Fibroblast of villous mesenchyme (primary cell): ENCODE measurements around the gene COA6. TPM values are rescaled to one million over a fixed set of nuclear protein-coding genes. Genes with fewer than 3 reads are reported as not detected.
"Not testable (repeated sequence)": the region's sequence is repeated elsewhere in the genome, so short reads cannot be mapped to it uniquely, and the experiment has no call there.

Experiments used
- DNase-seq: peaks from one replicate; pipeline ENCODE4 v3.0.0-alpha.2; 2010; ENCODE audit warnings: low read depth
- H3K4me3 ChIP-seq: 2 replicates; pipeline ENCODE4 v1.5.1; 2011; ENCODE audit warnings: low read depth, mild to moderate bottlenecking, low read length
- total RNA-seq: library from RNA; depleted of rRNA; stranded (reverse); fragments of >200 nt; gene quantifications from 2 replicates; pipeline ENCODE4 v1.2.3, GENCODE V29; 2012
- TF ChIP-seq, protein P1 (sequence below): IDR thresholded peaks from 2 replicates; pipeline ENCODE4 v1.5.1; 2012; ENCODE audit warnings: low read depth, mild to moderate bottlenecking, low read length; ENCODE audit not compliant: insufficient read depth

Gene COA6
- total RNA-seq, 1 donor, result 22.0 TPM

DNA sequence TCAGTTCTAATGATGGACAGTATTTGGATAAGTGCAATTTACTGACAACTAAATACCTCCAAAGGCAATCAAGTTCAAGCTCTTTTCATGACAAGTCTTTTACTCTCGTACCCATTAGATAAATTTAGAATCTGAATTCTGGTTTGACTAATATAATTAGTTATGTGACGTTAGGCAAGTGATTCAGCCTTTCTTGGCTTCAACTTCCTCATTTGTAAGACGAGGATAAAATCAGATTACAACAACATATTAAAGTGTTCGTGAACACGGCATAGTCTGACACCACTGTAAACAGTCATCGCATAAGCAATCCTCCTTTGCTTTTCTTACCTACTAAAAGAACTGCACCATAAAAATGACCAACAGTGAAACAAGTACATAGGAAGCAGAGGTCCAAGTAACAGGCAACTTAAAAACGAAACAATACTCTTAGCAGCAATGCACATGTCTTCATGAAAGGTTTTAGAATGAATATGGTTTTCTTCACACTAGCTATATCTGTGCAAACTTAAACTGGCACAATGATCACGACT, 25.7 kb downstream of the COA6 start:
- peak; percentile 34 for DNase-seq
- H3K4me3 ChIP-seq, result no peak overlapping the region
- TF ChIP-seq, protein P1, sequence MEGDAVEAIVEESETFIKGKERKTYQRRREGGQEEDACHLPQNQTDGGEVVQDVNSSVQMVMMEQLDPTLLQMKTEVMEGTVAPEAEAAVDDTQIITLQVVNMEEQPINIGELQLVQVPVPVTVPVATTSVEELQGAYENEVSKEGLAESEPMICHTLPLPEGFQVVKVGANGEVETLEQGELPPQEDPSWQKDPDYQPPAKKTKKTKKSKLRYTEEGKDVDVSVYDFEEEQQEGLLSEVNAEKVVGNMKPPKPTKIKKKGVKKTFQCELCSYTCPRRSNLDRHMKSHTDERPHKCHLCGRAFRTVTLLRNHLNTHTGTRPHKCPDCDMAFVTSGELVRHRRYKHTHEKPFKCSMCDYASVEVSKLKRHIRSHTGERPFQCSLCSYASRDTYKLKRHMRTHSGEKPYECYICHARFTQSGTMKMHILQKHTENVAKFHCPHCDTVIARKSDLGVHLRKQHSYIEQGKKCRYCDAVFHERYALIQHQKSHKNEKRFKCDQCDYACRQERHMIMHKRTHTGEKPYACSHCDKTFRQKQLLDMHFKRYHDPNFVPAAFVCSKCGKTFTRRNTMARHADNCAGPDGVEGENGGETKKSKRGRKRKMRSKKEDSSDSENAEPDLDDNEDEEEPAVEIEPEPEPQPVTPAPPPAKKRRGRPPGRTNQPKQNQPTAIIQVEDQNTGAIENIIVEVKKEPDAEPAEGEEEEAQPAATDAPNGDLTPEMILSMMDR, result no peak

DNA sequence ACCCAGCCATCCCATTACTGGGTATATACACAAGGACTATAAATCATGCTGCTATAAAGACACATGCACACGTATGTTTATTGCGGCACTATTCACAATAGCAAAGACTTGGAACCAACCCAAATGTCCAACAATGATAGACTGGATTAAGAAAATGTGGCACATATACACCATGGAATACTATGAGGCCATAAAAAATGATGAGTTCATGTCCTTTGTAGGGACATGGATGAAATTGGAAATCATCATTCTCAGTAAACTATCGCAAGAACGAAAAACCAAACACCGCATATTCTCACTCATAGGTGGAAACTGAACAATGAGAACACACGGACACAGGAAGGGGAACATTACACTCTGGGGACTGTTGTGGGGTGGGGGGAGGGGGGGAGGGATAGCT, 26.3 kb downstream of the COA6 start:
- DNase-seq, H3K4me3 ChIP-seq: not testable (repeated sequence)

DNA sequence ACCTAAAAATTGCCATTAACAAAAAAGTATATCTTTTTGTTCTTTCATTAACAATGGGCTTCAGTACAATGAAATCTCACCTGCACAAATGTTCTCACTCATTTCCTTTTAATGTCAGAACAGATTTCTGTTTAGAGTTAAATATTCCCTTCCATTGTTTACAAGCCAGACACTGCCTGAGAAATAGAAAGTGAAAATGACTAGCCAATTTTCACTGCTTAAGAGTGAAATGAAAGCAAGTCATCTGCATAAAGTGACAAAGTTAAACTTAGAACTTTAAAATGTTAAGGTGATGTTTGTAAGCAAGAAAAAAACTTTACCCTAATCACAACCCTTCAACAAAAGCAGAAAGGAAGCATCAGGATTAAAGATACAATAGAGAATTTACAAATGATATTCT, 27.5 kb downstream of the COA6 start:
- H3K4me3 ChIP-seq, result no peak overlapping the region
- DNase-seq, result peak; percentile 48
- TF ChIP-seq, protein P1, result no peak

DNA sequence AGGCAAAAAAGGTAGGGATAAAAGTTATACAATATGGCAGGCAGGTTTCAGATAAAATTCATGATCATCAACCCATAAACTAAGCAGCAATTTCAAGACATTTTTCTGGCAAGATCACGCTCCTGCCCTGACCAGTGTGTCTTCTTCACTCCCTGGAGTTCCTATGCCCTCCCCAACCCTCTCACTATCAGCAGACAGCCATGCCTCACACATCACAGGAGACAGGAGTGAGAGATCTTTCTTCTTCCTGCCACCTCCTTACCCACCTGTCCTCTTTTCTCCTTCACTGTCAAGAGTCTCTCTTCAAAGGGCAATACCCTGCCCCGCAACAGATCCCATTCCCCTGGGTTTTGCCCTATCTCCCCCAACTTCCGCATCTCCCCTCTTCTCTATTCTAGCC, 28.4 kb downstream of the COA6 start:
- H3K4me3 ChIP-seq, result no peak overlapping the region
- DNase-seq, result no peak
- TF ChIP-seq, protein P1, result no peak

DNA sequence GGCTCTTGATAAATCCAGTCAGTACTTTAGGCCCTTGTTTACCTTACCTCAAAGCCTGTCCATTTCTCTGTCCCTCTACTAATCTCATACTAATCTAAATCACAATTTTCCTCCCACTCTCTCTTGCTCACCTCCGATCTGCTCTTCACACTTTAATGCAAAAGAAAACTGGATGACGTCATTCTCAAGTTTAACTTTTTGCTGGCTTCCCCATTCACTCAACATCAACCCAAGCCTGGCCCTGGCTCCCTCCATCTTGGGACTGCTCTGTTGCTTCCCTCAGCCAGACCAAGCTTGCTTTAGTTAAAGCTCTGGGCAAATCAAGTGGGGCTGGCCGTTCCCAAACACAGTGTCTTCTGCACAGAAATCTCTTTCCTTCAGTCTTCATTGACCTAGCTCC, 29.7 kb downstream of the COA6 start:
- H3K4me3 ChIP-seq, result no peak overlapping the region
- no peak for DNase-seq
- TF ChIP-seq, protein P1, result no peak

DNA sequence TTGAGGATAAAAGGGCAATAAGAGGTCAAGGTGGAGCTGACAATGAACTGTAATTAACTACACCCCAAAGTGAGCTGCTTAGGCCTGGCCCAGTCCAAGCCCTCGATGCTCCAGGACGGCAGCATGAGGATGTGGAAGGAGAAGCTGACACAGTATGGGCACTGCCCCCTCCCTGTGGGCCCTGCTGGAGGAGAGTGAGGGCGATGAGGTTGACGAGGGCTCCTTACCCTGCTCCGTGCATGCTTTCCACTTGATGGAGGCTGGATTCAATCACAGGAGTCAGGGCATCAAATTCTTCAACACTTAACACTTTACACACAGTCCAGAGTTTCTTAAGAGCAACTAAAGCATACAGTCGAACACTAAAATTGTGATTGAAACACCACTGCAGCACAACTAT, 32.4 kb downstream of the COA6 start:
- TF ChIP-seq, protein P1, result no peak
- no peak for DNase-seq

DNA sequence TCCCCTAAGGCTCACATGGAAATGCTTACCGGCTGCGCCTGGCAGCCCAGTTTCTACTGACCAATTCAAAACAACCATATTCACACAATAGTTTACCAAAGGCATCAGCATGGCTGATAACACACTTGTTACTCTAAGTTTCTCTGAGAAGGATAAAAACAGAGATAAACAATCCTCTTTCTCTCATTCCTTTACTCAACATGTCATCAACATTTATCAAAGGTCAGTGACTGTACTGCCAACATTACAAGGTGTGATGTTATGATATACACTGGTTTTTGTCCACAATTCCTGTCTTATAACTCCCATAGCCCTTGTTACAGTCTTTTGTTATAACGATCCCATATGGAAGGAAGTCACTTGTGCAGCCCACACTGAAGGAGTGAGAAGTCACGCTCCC, 33.6 kb downstream of the COA6 start:
- H3K4me3 ChIP-seq, result no peak overlapping the region
- DNase-seq, result no peak
- TF ChIP-seq, protein P1, result no peak

More for the DNA sequence above, 32.4 kb downstream of the COA6 start:
- H3K4me3 ChIP-seq, result no peak overlapping the region
